SK-N-SH treated with all-trans-retinoic acid at 6 μM for 48 hours (cell line): ENCODE data around the gene MAN1A2.

ENCODE experiments used
- ARNTL ChIP-seq: fragments of 450-650 bp; formaldehyde crosslinking; IDR thresholded peaks from 2 replicates; pipeline ENCODE4 v1.5.0; 2020; ENCODE audit warnings: low read depth, mild to moderate bottlenecking, moderate library complexity, borderline replicate concordance
- CREB5 ChIP-seq: fragments of 250-450 bp; sonication (Bioruptor Pico); IDR thresholded peaks from 2 replicates; pipeline ENCODE4 v1.5.1; 2020; ENCODE audit warnings: low read depth, mild to moderate bottlenecking, moderate library complexity
- ISL1 ChIP-seq: fragments of 250-450 bp; sonication (Bioruptor Pico); IDR thresholded peaks from 2 replicates; pipeline ENCODE4 v2.1.2; 2022; ENCODE audit warnings: mild to moderate bottlenecking, moderate library complexity
- PATZ1 ChIP-seq: fragments of 250-450 bp; sonication (Bioruptor Pico); IDR thresholded peaks from 2 replicates; pipeline ENCODE4 v1.8.0; 2020; ENCODE audit warnings: mild to moderate bottlenecking, moderate library complexity, borderline replicate concordance
- TSHZ2 ChIP-seq: fragments of 250-450 bp; sonication (Bioruptor Pico); IDR thresholded peaks from 2 replicates; pipeline ENCODE4 v1.5.0; 2020; ENCODE audit warnings: mild to moderate bottlenecking, moderate library complexity
- ZNF565 ChIP-seq: fragments of 450-650 bp; formaldehyde crosslinking; conservative IDR thresholded peaks from 2 replicates; pipeline ENCODE4 v1.5.0; 2020; ENCODE audit warnings: low read depth, mild to moderate bottlenecking, moderate library complexity
- ZNF8 ChIP-seq: fragments of 450-650 bp; formaldehyde crosslinking; IDR thresholded peaks from 2 replicates; pipeline ENCODE4 v1.5.0; 2020; ENCODE audit warnings: mild to moderate bottlenecking, moderate library complexity

- TF ChIP-seq CREB5 (no peak), ZNF565 (CRISPR knock-in tag) (no peak), ARNTL (CRISPR knock-in tag) (no peak), ZNF8 (CRISPR knock-in tag) (no peak), PATZ1 (CRISPR knock-in tag) (no peak), ISL1 (0 out of 2 replicates have a peak, but pooled peaks have one; percentile 9), TSHZ2 (CRISPR knock-in tag) (no peak)
These were observed 25.5 kb downstream of the MAN1A2 start for GRCh38 chr1:117392771-117393170.
